Measurements from ENCODE around the gene DGKK. TPM values are rescaled to one million over a fixed set of nuclear protein-coding genes. Genes with fewer than 3 reads are reported as not detected.

DGKK gene
- polyA plus RNA-seq, 1 donor (not counting 4 experiments of a cell fraction or from before 2014, with no cell fraction given) = not detected

DNA sequence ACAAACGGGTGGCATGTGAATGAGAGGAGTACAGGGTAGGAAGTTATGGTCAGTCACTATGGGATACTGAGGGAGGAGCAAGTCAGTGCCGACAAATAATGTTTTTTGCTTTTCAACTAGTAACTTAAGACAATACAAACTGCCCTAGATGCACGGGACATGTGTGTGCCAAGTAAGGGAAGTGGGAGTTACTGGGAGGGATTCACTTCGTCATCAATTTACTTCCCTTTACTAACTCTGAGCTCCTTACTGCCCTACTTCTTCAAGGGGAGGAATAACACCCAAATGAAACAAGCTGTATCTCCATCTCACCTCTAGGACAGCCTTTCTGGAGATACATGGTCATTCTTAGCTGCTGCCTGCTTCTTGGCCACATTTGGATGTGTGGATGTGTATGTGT, 97.7 kb downstream of the DGKK start:
- H3K27me3 ChIP-seq (ENCODE audit: control insufficient read depth, extremely low read depth, insufficient read depth, low read length) = no peaks in the 10 kb centered on the region
- H3K4me2 ChIP-seq (ENCODE audit: control insufficient read depth, extremely low read depth, insufficient read depth, low read depth, low read length) = no peak overlapping the region
- H2AFZ ChIP-seq (ENCODE audit: control insufficient read depth, low read length) = no peak overlapping the region
- no peaks in the 10 kb centered on the region for H3K4me1 ChIP-seq (ENCODE audit: control insufficient read depth, extremely low read depth, insufficient read depth, low read length)
- H3K9me3 ChIP-seq (ENCODE audit: control insufficient read depth, low read depth, low read length) = no peaks in the 10 kb centered on the region
- no peak for DNase-seq (ENCODE audit: low read depth, low spot score)
- no peak overlapping the region for H3K4me3 ChIP-seq (ENCODE audit: control insufficient read depth in 2 of 3, extremely low read depth in 1 of 3, insufficient read depth in 2 of 3, low read depth in 1 of 3, low read length in 3 of 3)
- TF ChIP-seq EZH2 (IDR thresholded peaks at IDR 0.05; ENCODE audit: low read length) = no peak
- TF ChIP-seq, protein P1, sequence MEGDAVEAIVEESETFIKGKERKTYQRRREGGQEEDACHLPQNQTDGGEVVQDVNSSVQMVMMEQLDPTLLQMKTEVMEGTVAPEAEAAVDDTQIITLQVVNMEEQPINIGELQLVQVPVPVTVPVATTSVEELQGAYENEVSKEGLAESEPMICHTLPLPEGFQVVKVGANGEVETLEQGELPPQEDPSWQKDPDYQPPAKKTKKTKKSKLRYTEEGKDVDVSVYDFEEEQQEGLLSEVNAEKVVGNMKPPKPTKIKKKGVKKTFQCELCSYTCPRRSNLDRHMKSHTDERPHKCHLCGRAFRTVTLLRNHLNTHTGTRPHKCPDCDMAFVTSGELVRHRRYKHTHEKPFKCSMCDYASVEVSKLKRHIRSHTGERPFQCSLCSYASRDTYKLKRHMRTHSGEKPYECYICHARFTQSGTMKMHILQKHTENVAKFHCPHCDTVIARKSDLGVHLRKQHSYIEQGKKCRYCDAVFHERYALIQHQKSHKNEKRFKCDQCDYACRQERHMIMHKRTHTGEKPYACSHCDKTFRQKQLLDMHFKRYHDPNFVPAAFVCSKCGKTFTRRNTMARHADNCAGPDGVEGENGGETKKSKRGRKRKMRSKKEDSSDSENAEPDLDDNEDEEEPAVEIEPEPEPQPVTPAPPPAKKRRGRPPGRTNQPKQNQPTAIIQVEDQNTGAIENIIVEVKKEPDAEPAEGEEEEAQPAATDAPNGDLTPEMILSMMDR (optimal IDR thresholded peaks at IDR 0.05 in 1 of 3, IDR thresholded peaks at IDR 0.05 in 1 of 3, conservative IDR thresholded peaks at IDR 0.05 in 1 of 3; ENCODE audit: extremely low read depth in 1 of 3, insufficient read depth in 2 of 3, low read length in 3 of 3) = no peak
- H3K27ac ChIP-seq (ENCODE audit: control insufficient read depth, insufficient read depth, low read length) = no peak overlapping the region
- H3K9me1 ChIP-seq (ENCODE audit: control insufficient read depth, extremely low read depth, insufficient read depth, low read length) = no peaks in the 10 kb centered on the region
- dilution Hi-C loops (cut with MboI; ENCODE audit: extremely low pct_ligation_motif_present, low sequenced_read_pairs) = no loop called here
- H3K79me2 ChIP-seq (ENCODE audit: control insufficient read depth, insufficient read depth, low read length) = no peaks in the 10 kb centered on the region
- H3K36me3 ChIP-seq (ENCODE audit: control insufficient read depth in 2 of 2, extremely low read depth in 1 of 2, insufficient read depth in 2 of 2, low read length in 2 of 2) = no peaks in the 10 kb centered on the region
- H4K20me1 ChIP-seq (ENCODE audit: control insufficient read depth, extremely low read depth, insufficient read depth, low read length) = no peaks in the 10 kb centered on the region
- FAIRE-seq = no peak
- H3K9ac ChIP-seq (ENCODE audit: control insufficient read depth, extremely low read depth, insufficient read depth, low read length) = no peak overlapping the region

DNA sequence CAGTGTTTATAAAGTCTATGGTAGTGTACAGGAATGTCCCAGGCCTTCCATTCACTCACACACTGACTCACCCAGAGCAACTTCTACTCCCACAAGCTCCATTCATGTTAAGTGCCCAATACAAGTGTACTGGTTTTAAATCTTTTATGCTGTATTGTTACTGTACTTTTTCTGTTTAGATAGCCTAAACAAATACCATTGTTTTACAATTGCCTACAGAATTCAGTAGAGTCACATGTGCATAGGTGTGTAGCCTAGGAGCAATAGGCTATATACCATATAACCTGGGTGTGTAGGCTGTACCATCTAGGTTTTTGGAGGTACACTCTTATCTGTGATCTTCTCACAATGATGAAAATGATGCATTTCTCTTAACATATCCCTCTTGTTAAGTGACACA, 126.7 kb downstream of the DGKK start:
- Histone ChIP-seq H3K79me2 (ENCODE audit: control insufficient read depth, insufficient read depth, low read length) (no peaks in the 10 kb centered on the region), H3K4me2 (ENCODE audit: control insufficient read depth, extremely low read depth, insufficient read depth, low read depth, low read length) (no peak overlapping the region), H3K36me3 (ENCODE audit: control insufficient read depth in 2 of 2, extremely low read depth in 1 of 2, insufficient read depth in 2 of 2, low read length in 2 of 2) (no peaks in the 10 kb centered on the region), H3K9ac (ENCODE audit: control insufficient read depth, extremely low read depth, insufficient read depth, low read length) (no peak overlapping the region), H4K20me1 (ENCODE audit: control insufficient read depth, extremely low read depth, insufficient read depth, low read length) (no peaks in the 10 kb centered on the region), H3K27ac (ENCODE audit: control insufficient read depth, insufficient read depth, low read length) (no peak overlapping the region), H3K4me3 (ENCODE audit: control insufficient read depth in 2 of 3, extremely low read depth in 1 of 3, insufficient read depth in 2 of 3, low read depth in 1 of 3, low read length in 3 of 3) (no peak overlapping the region), H3K4me1 (ENCODE audit: control insufficient read depth, extremely low read depth, insufficient read depth, low read length) (no peaks in the 10 kb centered on the region), H2AFZ (ENCODE audit: control insufficient read depth, low read length) (no peak overlapping the region), H3K9me3 (ENCODE audit: control insufficient read depth, low read depth, low read length) (no peaks in the 10 kb centered on the region), H3K9me1 (ENCODE audit: control insufficient read depth, extremely low read depth, insufficient read depth, low read length) (no peaks in the 10 kb centered on the region), H3K27me3 (ENCODE audit: control insufficient read depth, extremely low read depth, insufficient read depth, low read length) (no peaks in the 10 kb centered on the region)
- DNase-seq (ENCODE audit: low read depth, low spot score) = no peak
- no peak for FAIRE-seq
- dilution Hi-C loops (cut with MboI; ENCODE audit: extremely low pct_ligation_motif_present, low sequenced_read_pairs) = no loop called here
- TF ChIP-seq, protein P1 (optimal IDR thresholded peaks at IDR 0.05 in 1 of 3, IDR thresholded peaks at IDR 0.05 in 1 of 3, conservative IDR thresholded peaks at IDR 0.05 in 1 of 3; ENCODE audit: extremely low read depth in 1 of 3, insufficient read depth in 2 of 3, low read length in 3 of 3) = no peak
- no peak for TF ChIP-seq EZH2 (IDR thresholded peaks at IDR 0.05; ENCODE audit: low read length)
